ENCODE results near the gene ACE.
"Not testable (repeated sequence)": the region's sequence is repeated elsewhere in the genome, so short reads cannot be mapped to it uniquely, and the experiment has no call there.

Gene ACE

GRCh38 chr17:63445065-63445464, 31.8 kb upstream of the ACE start:
- DNase-seq = no peak

- DNase-seq = no peak
Observed at GRCh38 chr17:63445571-63445953, 31.3 kb upstream of the ACE start.

- peak; percentile 52 for DNase-seq
Observed at GRCh38 chr17:63445954-63446752, 30.7 kb upstream of the ACE start, which contains the start of gene CYB561. TSS of gene CYB561 (minus strand) at chr17:63446306. CDS start at chr17:63437547, 8,759 bp downstream.

GRCh38 chr17:63446753-63447470, 29.9 kb upstream of the ACE start:
- DNase-seq = no peak

- DNase-seq = no peak
Observed at GRCh38 chr17:63447471-63448009, 29.3 kb upstream of the ACE start.

GRCh38 chr17:63448655-63449054, 28.2 kb upstream of the ACE start:
- DNase-seq = no peak

GRCh38 chr17:63450551-63450950, 26.3 kb upstream of the ACE start:
- no peak for DNase-seq

- no peak for DNase-seq
Observed at GRCh38 chr17:63451150-63451549, 25.7 kb upstream of the ACE start.

GRCh38 chr17:63452046-63452961, 24.6 kb upstream of the ACE start:
- no peak for DNase-seq

GRCh38 chr17:63452962-63453551, 23.8 kb upstream of the ACE start:
- DNase-seq = no peak

- not testable (repeated sequence) for DNase-seq
Observed at GRCh38 chr17:63454357-63454756, 22.5 kb upstream of the ACE start.

GRCh38 chr17:63454915-63455314, 21.9 kb upstream of the ACE start:
- DNase-seq = no peak

- no peak for DNase-seq
Observed at GRCh38 chr17:63455417-63455816, 21.4 kb upstream of the ACE start.

GRCh38 chr17:63458478-63458877, 18.4 kb upstream of the ACE start:
- no peak for DNase-seq

GRCh38 chr17:63460018-63460417, 16.8 kb upstream of the ACE start:
- no peak for DNase-seq

GRCh38 chr17:63463771-63464170, 13.1 kb upstream of the ACE start:
- DNase-seq = no peak

GRCh38 chr17:63464691-63465236, 12.1 kb upstream of the ACE start:
- no peak for DNase-seq

- not testable (repeated sequence) for DNase-seq
Observed at GRCh38 chr17:63468099-63468498, 8.8 kb upstream of the ACE start.

- no peak for DNase-seq
Observed at GRCh38 chr17:63474174-63474573, 2.7 kb upstream of the ACE start.

GRCh38 chr17:63474586-63475460, 2.0 kb upstream of the ACE start:
- DNase-seq = no peak

Data from kidney glomerular epithelial cell (primary cell).